HG02840 (cell line): ENCODE results near the gene PAK3.

ENCODE experiments used
- ATAC-seq: cut with Tn5 transposase; IDR thresholded peaks from one replicate; pipeline ENCODE4 v1.9.1; 2021; ENCODE audit warnings: mild to moderate bottlenecking, moderate library complexity, moderate number of reproducible peaks; ENCODE audit not compliant: unreplicated experiment, low FRiP score

Gene PAK3

GRCh38 chrX:111129921-111130320 is 33.9 kb downstream of the PAK3 start:
- no peak for ATAC-seq

GRCh38 chrX:111131572-111131971 is 35.6 kb downstream of the PAK3 start:
- no peak for ATAC-seq

- no peak for ATAC-seq
These were observed 37.4 kb downstream of the PAK3 start for GRCh38 chrX:111133389-111133788.

- no peak for ATAC-seq
These were observed 49.9 kb downstream of the PAK3 start for GRCh38 chrX:111145878-111146277.

- no peak for ATAC-seq
These were observed 55.8 kb downstream of the PAK3 start for GRCh38 chrX:111151764-111152163.

- ATAC-seq: no peak
These were observed 63.2 kb downstream of the PAK3 start for GRCh38 chrX:111159232-111159631.

GRCh38 chrX:111164728-111165127 is 68.7 kb downstream of the PAK3 start:
- no peak for ATAC-seq

GRCh38 chrX:111165902-111166301 is 69.9 kb downstream of the PAK3 start:
- no peak for ATAC-seq

- no peak for ATAC-seq
These were observed 71.3 kb downstream of the PAK3 start for GRCh38 chrX:111167334-111167733.

- ATAC-seq: no peak
These were observed 72.3 kb downstream of the PAK3 start for GRCh38 chrX:111168314-111168713.

GRCh38 chrX:111169141-111169540 is 73.2 kb downstream of the PAK3 start:
- ATAC-seq: no peak

- ATAC-seq: no peak
These were observed 74.0 kb downstream of the PAK3 start for GRCh38 chrX:111170017-111170416.

GRCh38 chrX:111180750-111181240 is 84.8 kb downstream of the PAK3 start:
- no peak for ATAC-seq

GRCh38 chrX:111181951-111182350 is 86.0 kb downstream of the PAK3 start:
- no peak for ATAC-seq

- ATAC-seq: no peak
These were observed 87.0 kb downstream of the PAK3 start for GRCh38 chrX:111182997-111183396.

- ATAC-seq: no peak
These were observed 95.6 kb downstream of the PAK3 start for GRCh38 chrX:111191598-111191997.

GRCh38 chrX:111199505-111199904 is 103.5 kb downstream of the PAK3 start:
- ATAC-seq: no peak

GRCh38 chrX:111200327-111200726 is 104.3 kb downstream of the PAK3 start:
- ATAC-seq: no peak

GRCh38 chrX:111207851-111208250 is 111.9 kb downstream of the PAK3 start:
- no peak for ATAC-seq

- no peak for ATAC-seq
These were observed 120.4 kb downstream of the PAK3 start for GRCh38 chrX:111216293-111216801.

GRCh38 chrX:111244235-111244750 is 148.3 kb downstream of the PAK3 start:
- no peak for ATAC-seq

GRCh38 chrX:111254896-111255693 is 159.1 kb downstream of the PAK3 start:
- ATAC-seq: no peak
